ENCODE results near the gene CTCF. TPM values are rescaled to one million over a fixed set of nuclear protein-coding genes. Genes with fewer than 3 reads are reported as not detected.

The CTCF gene
- total RNA-seq, 2 donors from 2014 or later: 37.0 to 47.3 TPM

- Histone ChIP-seq H3K4me1 (peaks cover 6% of the 10 kb centered on the region), H3K27ac (peak overlapping the region; percentile 99), H3K4me3 (peak overlapping the region; percentile 90), H3K27me3 (no peaks in the 10 kb centered on the region), H3K36me3 (no peaks in the 10 kb centered on the region), H3K9me3 (no peaks in the 10 kb centered on the region), H3K9ac (ENCODE audit: low read depth in 2 of 2, low read length in 2 of 2) (peak overlapping the region; percentile 73 to 74)
- TF ChIP-seq, protein P1, sequence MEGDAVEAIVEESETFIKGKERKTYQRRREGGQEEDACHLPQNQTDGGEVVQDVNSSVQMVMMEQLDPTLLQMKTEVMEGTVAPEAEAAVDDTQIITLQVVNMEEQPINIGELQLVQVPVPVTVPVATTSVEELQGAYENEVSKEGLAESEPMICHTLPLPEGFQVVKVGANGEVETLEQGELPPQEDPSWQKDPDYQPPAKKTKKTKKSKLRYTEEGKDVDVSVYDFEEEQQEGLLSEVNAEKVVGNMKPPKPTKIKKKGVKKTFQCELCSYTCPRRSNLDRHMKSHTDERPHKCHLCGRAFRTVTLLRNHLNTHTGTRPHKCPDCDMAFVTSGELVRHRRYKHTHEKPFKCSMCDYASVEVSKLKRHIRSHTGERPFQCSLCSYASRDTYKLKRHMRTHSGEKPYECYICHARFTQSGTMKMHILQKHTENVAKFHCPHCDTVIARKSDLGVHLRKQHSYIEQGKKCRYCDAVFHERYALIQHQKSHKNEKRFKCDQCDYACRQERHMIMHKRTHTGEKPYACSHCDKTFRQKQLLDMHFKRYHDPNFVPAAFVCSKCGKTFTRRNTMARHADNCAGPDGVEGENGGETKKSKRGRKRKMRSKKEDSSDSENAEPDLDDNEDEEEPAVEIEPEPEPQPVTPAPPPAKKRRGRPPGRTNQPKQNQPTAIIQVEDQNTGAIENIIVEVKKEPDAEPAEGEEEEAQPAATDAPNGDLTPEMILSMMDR (IDR thresholded peaks at IDR 0.05): no peak
- intact Hi-C loops (cut with DNase I): no loop called here
- no peak for DNase-seq
Observed at GRCh38 chr16:67561501-67561823, 864 bp upstream of the CTCF start.

- H3K9ac ChIP-seq (ENCODE audit: low read depth in 2 of 2, low read length in 2 of 2): peak overlapping the region; percentile 73 to 76
- DNase-seq: peak; percentile 97
- H3K4me3 ChIP-seq: peak overlapping the region; percentile 90
- no peaks in the 10 kb centered on the region for H3K9me3 ChIP-seq
- H3K36me3 ChIP-seq: no peaks in the 10 kb centered on the region
- H3K27me3 ChIP-seq: no peaks in the 10 kb centered on the region
- peaks cover 6% of the 10 kb centered on the region for H3K4me1 ChIP-seq
- H3K27ac ChIP-seq: peak overlapping the region; percentile 99
- intact Hi-C loops (cut with DNase I): no loop called here
- TF ChIP-seq, protein P1 (IDR thresholded peaks at IDR 0.05): no peak
Observed at GRCh38 chr16:67561824-67562525, 351 bp upstream of the CTCF start.

DNA sequence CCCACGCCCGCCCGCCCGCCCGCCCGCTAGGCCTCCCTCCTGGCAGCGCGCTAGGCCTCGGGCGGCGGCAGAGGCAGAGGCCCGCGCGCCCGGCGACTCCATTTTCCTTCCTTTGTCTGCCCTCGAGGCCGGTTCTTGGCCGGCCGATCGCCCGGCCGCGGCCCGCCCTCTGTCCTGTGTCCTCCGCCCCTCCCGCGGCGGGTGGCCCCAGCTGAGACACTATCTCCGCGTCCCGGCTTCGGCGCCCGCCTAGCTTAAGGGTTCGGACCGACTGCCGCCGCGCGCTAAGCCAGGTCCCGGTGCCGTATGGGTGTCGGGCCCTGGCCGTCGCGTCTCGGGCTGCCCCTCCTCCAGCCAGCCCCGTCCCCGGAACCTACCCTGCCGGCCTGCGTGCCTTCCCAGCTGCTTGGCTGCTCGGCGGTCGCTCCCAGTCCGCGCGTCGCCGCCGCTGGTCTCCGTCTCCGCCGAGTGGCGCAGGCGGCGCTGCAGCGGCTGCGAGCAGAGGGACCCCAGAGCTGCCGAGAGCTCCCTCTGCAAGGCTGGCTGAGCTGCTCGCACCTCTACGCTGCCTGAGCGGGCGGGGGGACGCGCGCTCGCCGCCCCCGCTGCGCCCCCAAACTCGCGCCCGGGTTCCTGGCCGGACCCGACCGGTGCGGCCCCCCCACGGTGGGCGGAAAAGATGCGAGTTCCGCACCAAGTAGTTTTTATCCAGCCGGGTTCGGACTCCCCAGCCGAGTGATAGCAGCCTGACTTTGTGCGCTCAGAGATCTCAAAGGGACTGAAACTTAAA is 787 bp downstream of the CTCF start:
- H3K4me1 ChIP-seq: peaks cover 6% of the 10 kb centered on the region
- peak overlapping the region; percentile 99 for H3K27ac ChIP-seq
- DNase-seq: peak; percentile 60
- no peaks in the 10 kb centered on the region for H3K9me3 ChIP-seq
- intact Hi-C loops (cut with DNase I): no loop called here
- H3K27me3 ChIP-seq: no peaks in the 10 kb centered on the region
- TF ChIP-seq, protein P1 (IDR thresholded peaks at IDR 0.05): no peak
- H3K9ac ChIP-seq (ENCODE audit: low read depth in 2 of 2, low read length in 2 of 2): peak overlapping the region; percentile 91 to 93
- no peaks in the 10 kb centered on the region for H3K36me3 ChIP-seq
- H3K4me3 ChIP-seq: peak overlapping the region; percentile 90

DNA sequence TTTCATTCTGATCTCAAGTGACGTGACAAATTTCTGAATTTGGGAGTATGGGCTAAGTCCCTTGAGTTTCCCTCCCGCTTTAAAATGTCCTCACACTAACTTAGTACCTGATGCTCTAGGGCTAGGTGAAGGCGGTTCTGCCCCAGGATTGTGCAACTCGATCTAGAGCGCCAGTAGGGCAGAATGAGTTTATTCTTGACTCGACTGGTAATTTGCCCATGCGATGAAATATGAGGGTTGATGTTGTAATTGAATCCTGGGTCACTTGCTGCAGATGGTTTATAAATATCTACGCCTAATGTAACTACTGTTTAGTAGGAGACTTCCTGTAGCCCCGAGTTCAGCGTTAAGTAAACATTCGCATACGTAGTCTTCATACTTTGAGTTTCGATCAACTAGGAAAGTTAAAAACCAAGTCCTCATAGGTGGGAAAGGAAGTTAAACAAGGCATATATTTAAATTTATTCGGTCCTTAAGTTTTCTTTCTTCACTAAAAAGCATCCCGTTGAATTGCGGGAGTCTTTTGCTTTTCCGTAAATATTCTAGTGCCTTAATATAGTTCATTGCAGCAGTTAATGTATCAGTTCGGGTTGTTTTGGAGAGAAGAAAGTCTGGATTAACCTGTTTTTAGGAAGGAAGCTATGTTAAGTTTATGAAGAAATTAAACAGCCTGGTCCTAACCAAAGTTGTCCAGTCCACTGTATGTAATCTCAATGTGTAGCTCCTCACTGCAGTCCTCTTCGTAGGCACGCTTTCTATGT is 1.6 kb downstream of the CTCF start:
- no peaks in the 10 kb centered on the region for H3K36me3 ChIP-seq
- H3K4me1 ChIP-seq: peaks cover 6% of the 10 kb centered on the region
- H3K27ac ChIP-seq: peak overlapping the region; percentile 99
- TF ChIP-seq, protein P1 (IDR thresholded peaks at IDR 0.05): no peak
- H3K9ac ChIP-seq (ENCODE audit: low read depth in 2 of 2, low read length in 2 of 2): peak overlapping the region; percentile 91 to 93
- peak; percentile 62 for DNase-seq
- H3K4me3 ChIP-seq: peak overlapping the region; percentile 90
- H3K27me3 ChIP-seq: no peaks in the 10 kb centered on the region
- intact Hi-C loops (cut with DNase I): no loop called here
- no peaks in the 10 kb centered on the region for H3K9me3 ChIP-seq

GRCh38 chr16:67565470-67566100 is 3.3 kb downstream of the CTCF start:
- H3K9me3 ChIP-seq: no peaks in the 10 kb centered on the region
- no peaks in the 10 kb centered on the region for H3K27me3 ChIP-seq
- H3K27ac ChIP-seq: no peak overlapping the region
- intact Hi-C loops (cut with DNase I): no loop called here
- no peak overlapping the region for H3K9ac ChIP-seq (ENCODE audit: low read depth in 2 of 2, low read length in 2 of 2)
- TF ChIP-seq, protein P1 (IDR thresholded peaks at IDR 0.05): no peak
- no peaks in the 10 kb centered on the region for H3K36me3 ChIP-seq
- H3K4me1 ChIP-seq: peaks cover 6% of the 10 kb centered on the region
- no peak for DNase-seq
- H3K4me3 ChIP-seq: no peak overlapping the region
